ENCODE measurements around the gene SHISA6.

- no peak for TF ChIP-seq CTCF (IDR thresholded peaks at IDR 0.05; ENCODE audit: insufficient read depth, low read depth, low read length)
- no peak for TF ChIP-seq EZH2 (IDR thresholded peaks at IDR 0.05; ENCODE audit: insufficient read depth, low read length)
These were observed 247.4 kb downstream of the SHISA6 start for GRCh38 chr17:11488407-11488806.

All from astrocyte (in vitro differentiated cells and primary cell).